H1 (cell line): ENCODE results near the gene CHN2. TPM values are rescaled to one million over a fixed set of nuclear protein-coding genes. Genes with fewer than 3 reads are reported as not detected.

Source experiments
- CTCF ChIA-PET: fragments of 300-600 bp; sonication (Branson Sonifier 250); formaldehyde crosslinking; loops from one replicate; lab custom pipeline; 2021; ENCODE audit not compliant: partially characterized antibody; lab: Charles Lee
- POLR2A ChIA-PET: fragments of 300-600 bp; sonication (Branson Sonifier 250); formaldehyde crosslinking; loops from one replicate; lab custom pipeline; 2021; ENCODE audit warnings: inconsistent platforms; ENCODE audit not compliant: partially characterized antibody; lab: Charles Lee
- DNase-seq, 2 experiments: peaks; one replicate each; pipeline versions ENCODE4 v3.0.0 to v3.0.0-alpha.2; 2010 to 2022; ENCODE audit warnings: low spot score in 2 of 2, low read depth in 1 of 2, mixed read lengths in 1 of 2
- FAIRE-seq: peaks from 2 replicates; lab custom pipeline; 2011; peaks lifted over from hg19 to GRCh38; lab: Jason Lieb, UNC
- H2AFZ ChIP-seq: 2 replicates; pipeline ENCODE4 v1.8.1; 2012; ENCODE audit warnings: low read length, inconsistent platforms
- H2AK5ac ChIP-seq: 2 replicates; pipeline ENCODE4 v1.6.1; 2013; ENCODE audit warnings: low read depth, low read length
- H2BK120ac ChIP-seq: replicated peaks from 2 replicates; pipeline ENCODE3; 2013; ENCODE audit warnings: low read depth, low read length, inconsistent platforms
- H2BK12ac ChIP-seq: 2 replicates; pipeline ENCODE4 v1.6.1; 2013; ENCODE audit warnings: low read depth, low read length
- H2BK15ac ChIP-seq: 2 replicates; pipeline ENCODE4 v1.6.1; 2013; ENCODE audit warnings: low read length
- H2BK20ac ChIP-seq: 2 replicates; pipeline ENCODE4 v1.6.1; 2013; ENCODE audit warnings: low read length
- H2BK5ac ChIP-seq: 2 replicates; pipeline ENCODE4 v1.6.1; 2013; ENCODE audit warnings: low read depth, low read length
- H3K14ac ChIP-seq: 2 replicates; pipeline ENCODE4 v1.6.1; 2013; ENCODE audit warnings: inconsistent platforms; ENCODE audit not compliant: insufficient read length
- H3K18ac ChIP-seq: 2 replicates; pipeline ENCODE4 v1.6.1; 2013; ENCODE audit warnings: low read length; ENCODE audit errors: extremely low read depth
- H3K23ac ChIP-seq: 2 replicates; pipeline ENCODE4 v1.6.1; 2013; ENCODE audit warnings: inconsistent platforms; ENCODE audit not compliant: insufficient read length
- H3K23me2 ChIP-seq: 2 replicates; pipeline ENCODE4 v1.6.1; 2013; ENCODE audit warnings: low read depth, low read length
- H3K27ac ChIP-seq: 2 replicates; pipeline ENCODE4 v1.6.1; 2011; ENCODE audit warnings: low read depth, low read length, inconsistent platforms
- H3K27me3 ChIP-seq, 4 experiments: replicated peaks in 1 of 4; 1 replicate in 1 of 4; 2 replicates in 3 of 4; pipeline versions ENCODE4 v1.6.1 to v1.8.1; 2011 to 2013; ENCODE audit warnings: low read length in 3 of 4, mild to moderate bottlenecking in 3 of 4, inconsistent platforms in 2 of 4, mixed read lengths in 2 of 4, moderate library complexity in 1 of 4; ENCODE audit not compliant: control insufficient read depth in 3 of 4, insufficient read depth in 3 of 4; ENCODE audit errors: extremely low read depth in 1 of 4
- H3K36me3 ChIP-seq, 4 experiments: 2 replicates each; pipeline versions ENCODE4 v1.6.1 to v1.8.1; 2011 to 2013; ENCODE audit warnings: mild to moderate bottlenecking in 4 of 4, low read length in 3 of 4, moderate library complexity in 2 of 4, control low read depth in 1 of 4, inconsistent platforms in 1 of 4; ENCODE audit not compliant: insufficient read depth in 4 of 4, control insufficient read depth in 2 of 4
- H3K4ac ChIP-seq: replicated peaks from 2 replicates; pipeline ENCODE3; 2013; ENCODE audit warnings: low read length, low read depth, mixed read lengths, inconsistent platforms; ENCODE audit not compliant: insufficient read length
- H3K4me1 ChIP-seq, 4 experiments: replicated peaks in 1 of 4; 1 replicate in 1 of 4; 2 replicates in 3 of 4; pipeline versions ENCODE4 v1.6.1 to v1.8.1; 2011 to 2013; ENCODE audit warnings: low read length in 3 of 4, inconsistent platforms in 2 of 4, mixed read lengths in 1 of 4; ENCODE audit not compliant: insufficient read depth in 4 of 4, control insufficient read depth in 3 of 4
- H3K4me2 ChIP-seq, 2 experiments: 2 replicates each; pipeline versions ENCODE4 v1.6.1 to v1.8.1; 2011 to 2013; ENCODE audit warnings: low read depth in 2 of 2, low read length in 2 of 2, control low read depth in 1 of 2, inconsistent platforms in 1 of 2, mild to moderate bottlenecking in 1 of 2; ENCODE audit not compliant: insufficient read depth in 1 of 2
- H3K4me3 ChIP-seq, 4 experiments: fragments of 200-600, 300-600 bp in 1 of 4; sonication (generic), shearing (Covaris generic), sonication (Bioruptor Twin) in 1 of 4; 2 replicates each; pipeline versions ENCODE4 v1.5.1 to v1.8.1; 2011 to 2016; ENCODE audit warnings: low read length in 4 of 4, low read depth in 3 of 4, control low read depth in 2 of 4, inconsistent platforms in 2 of 4, mild to moderate bottlenecking in 2 of 4, mixed read lengths in 1 of 4, moderate library complexity in 1 of 4; ENCODE audit not compliant: insufficient read depth in 2 of 4; ENCODE audit errors: extremely low read depth in 1 of 4
- H3K56ac ChIP-seq: replicated peaks from 2 replicates; pipeline ENCODE3; 2013; ENCODE audit warnings: low read depth, mild to moderate bottlenecking, mixed read lengths, low read length, inconsistent platforms; ENCODE audit not compliant: insufficient read length
- H3K79me1 ChIP-seq: 2 replicates; pipeline ENCODE4 v1.6.1; 2013; ENCODE audit warnings: low read depth, low read length, control low read depth
- H3K79me2 ChIP-seq, 2 experiments: 2 replicates each; pipeline versions ENCODE4 v1.6.1 to v1.8.1; 2012 to 2013; ENCODE audit warnings: low read length in 2 of 2, mild to moderate bottlenecking in 2 of 2, inconsistent platforms in 1 of 2; ENCODE audit not compliant: insufficient read depth in 2 of 2, control insufficient read depth in 1 of 2
- H3K9ac ChIP-seq, 4 experiments: replicated peaks in 1 of 4; 1 replicate in 1 of 4; 2 replicates in 3 of 4; pipeline versions ENCODE4 v1.6.1 to v1.8.1; 2011 to 2013; ENCODE audit warnings: low read depth in 3 of 4, low read length in 3 of 4, control low read depth in 2 of 4, mild to moderate bottlenecking in 2 of 4, moderate library complexity in 2 of 4, inconsistent platforms in 1 of 4; ENCODE audit errors: extremely low read depth in 1 of 4
- H3K9me3 ChIP-seq, 2 experiments: 2 replicates each; pipeline versions ENCODE4 v1.6.1 to v1.8.1; 2012 to 2013; ENCODE audit warnings: mild to moderate bottlenecking in 2 of 2, moderate library complexity in 2 of 2, control low read depth in 1 of 2, inconsistent platforms in 1 of 2, low read depth in 1 of 2, low read length in 1 of 2, mixed read lengths in 1 of 2; ENCODE audit not compliant: insufficient read depth in 2 of 2
- H4K20me1 ChIP-seq, 2 experiments: replicated peaks in 1 of 2; 2 replicates each; pipeline versions ENCODE3 to v1.8.1; 2011 to 2013; ENCODE audit warnings: inconsistent platforms in 2 of 2, low read length in 2 of 2, mild to moderate bottlenecking in 1 of 2; ENCODE audit not compliant: insufficient read depth in 2 of 2, control insufficient read depth in 1 of 2
- H4K5ac ChIP-seq: 2 replicates; pipeline ENCODE4 v1.6.1; 2013; ENCODE audit warnings: low read length, low read depth, mixed read lengths, inconsistent platforms; ENCODE audit not compliant: insufficient read length
- H4K8ac ChIP-seq: 2 replicates; pipeline ENCODE4 v1.8.0; 2013; ENCODE audit warnings: mild to moderate bottlenecking, moderate library complexity, low read length, inconsistent platforms; ENCODE audit not compliant: insufficient read depth; ENCODE audit errors: extremely low read depth
- H4K91ac ChIP-seq: replicated peaks from 2 replicates; pipeline ENCODE3; 2013; ENCODE audit warnings: low read length, mixed read lengths, inconsistent platforms; ENCODE audit not compliant: insufficient read length
- BACH1 ChIP-seq: IDR thresholded peaks from 2 replicates; pipeline ENCODE4 v1.6.1; 2012; ENCODE audit warnings: low read length, improper control_type of control experiment
- EZH2 ChIP-seq: fragments of 200-600 bp; sonication (generic); IDR thresholded peaks from 2 replicates; pipeline ENCODE4 v1.7.1; 2012; ENCODE audit warnings: low read depth, mild to moderate bottlenecking, moderate library complexity, low read length, inconsistent platforms; ENCODE audit not compliant: severe bottlenecking
- HDAC6 ChIP-seq: IDR thresholded peaks from one replicate; pipeline ENCODE4 v1.7.1; 2012; ENCODE audit warnings: low read depth, mild to moderate bottlenecking, inconsistent platforms, low read length, moderate library complexity
- RFX5 ChIP-seq: IDR thresholded peaks from 2 replicates; pipeline ENCODE4 v1.6.1; 2011; ENCODE audit warnings: low read depth, low read length, improper control_type of control experiment, borderline replicate concordance
- SRF ChIP-seq: IDR thresholded peaks from 2 replicates; pipeline ENCODE4 v1.6.1; 2011; ENCODE audit warnings: mild to moderate bottlenecking, low read depth, low read length, moderate library complexity
- TCF12 ChIP-seq: IDR thresholded peaks from 2 replicates; pipeline ENCODE4 v1.6.1; 2011; ENCODE audit warnings: low read depth, mild to moderate bottlenecking, low read length
- YY1 ChIP-seq: IDR thresholded peaks from 2 replicates; pipeline ENCODE4 v1.6.1; 2011; ENCODE audit warnings: low read depth, mild to moderate bottlenecking, low read length
- ZNF274 ChIP-seq: IDR thresholded peaks from 2 replicates; pipeline ENCODE4 v1.7.0; 2012; ENCODE audit warnings: low read length, borderline replicate concordance; ENCODE audit errors: extremely low read depth
- WGBS, 2 experiments: shearing (Covaris generic) in 1 of 2; methylation state at CpG; one replicate each; pipeline versions ENCODE4 v1.1.6 to v1.1.7; 2013 to 2015; ENCODE audit warnings: low lambda C conversion rate in 2 of 2, mixed read lengths in 2 of 2, inconsistent platforms in 1 of 2, low coverage in 1 of 2, missing lambda C conversion rate in 1 of 2; ENCODE audit not compliant: insufficient replicate concordance in 2 of 2, insufficient coverage in 1 of 2, insufficient read length in 1 of 2; ENCODE audit errors: extremely low coverage in 1 of 2, missing lambda C conversion rate in 1 of 2; 5-methylcytosine and 5-hydroxymethylcytosine counted together
- polyA plus RNA-seq, 7 experiments: library from polyadenylated mRNA; depleted of rRNA in 3 of 7; stranded (reverse) in 5 of 7; unstranded in 2 of 7; fragments of >200 nt in 5 of 7; fragments of 200-250 nt in 2 of 7; gene quantifications; 1 replicate in 5 of 7; 2 replicates in 1 of 7; 4 replicates in 1 of 7; pipeline versions ENCODE4 v1.2.1 to v1.2.3, GENCODE V29; 2011 to 2013; ENCODE audit warnings: missing spikeins in 2 of 7, mixed read lengths in 2 of 7
- total RNA-seq: library from RNA; stranded (reverse); fragmentation: NEBNext Ultra II Directional; extraction: Animal tissue kit (Norgen Biotek cat#: 25700); gene quantifications from 2 replicates; pipeline ENCODE4 v1.2.1, GENCODE V29; 2021
- TF ChIP-seq, protein P1 (sequence below): IDR thresholded peaks from 2 replicates; pipeline ENCODE4 v1.6.1; 2012; ENCODE audit warnings: inconsistent platforms

The CHN2 gene
- total and polyA plus RNA-seq, 2 of the 8 experiments (the other 6 are each of a cell fraction or from before 2014, with no cell fraction given), result 2.9 to 4.8 TPM

DNA sequence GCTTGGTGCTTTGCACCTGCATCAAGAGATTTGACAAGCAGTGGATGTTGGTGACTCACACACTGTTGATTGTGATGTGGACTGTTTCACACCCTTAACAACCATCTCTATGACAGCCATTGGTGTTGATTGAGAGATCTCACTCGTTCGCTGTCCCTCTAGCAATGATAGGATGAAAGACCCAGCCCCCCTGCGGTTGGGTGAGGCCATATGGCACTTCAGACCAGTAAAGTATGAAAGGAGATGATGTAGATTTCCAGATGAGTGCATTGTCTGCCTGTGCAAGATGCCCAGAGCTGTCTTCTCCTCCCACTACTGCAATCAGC lies 230.4 kb downstream of the CHN2 start:
- Histone ChIP-seq H3K9me3 (no peaks in the 10 kb centered on the region), H3K9ac (no peak overlapping the region), H3K27me3 (no peaks in the 10 kb centered on the region), H4K5ac (no peak overlapping the region), H3K79me1 (no peaks in the 10 kb centered on the region), H3K14ac (no peak overlapping the region), H2BK12ac (no peak overlapping the region), H3K4me2 (no peak overlapping the region), H3K4ac (no peak overlapping the region), H2BK20ac (no peak overlapping the region), H3K4me1 (no peaks in the 10 kb centered on the region), H3K79me2 (no peaks in the 10 kb centered on the region), H4K8ac (no peak overlapping the region), H3K36me3 (no peaks in the 10 kb centered on the region), H4K20me1 (no peaks in the 10 kb centered on the region), H3K23me2 (no peaks in the 10 kb centered on the region), H2BK15ac (no peak overlapping the region), H2AFZ (no peak overlapping the region), H2BK120ac (no peak overlapping the region), H3K23ac (no peak overlapping the region), H3K4me3 (no peak overlapping the region), H3K56ac (no peak overlapping the region), H2AK5ac (no peak overlapping the region), H3K18ac (no peak overlapping the region), H4K91ac (no peak overlapping the region), H2BK5ac (no peak overlapping the region), H3K27ac (no peak overlapping the region)
- 88% methylated on average over 3 of the region's 3 CpGs; no CpG with 5 or more reads in 1 of the 2 experiments for WGBS, 2 experiments
- ChIA-PET CTCF (interaction anchor here (1.0 kb wide), 1 partner anchor 502 kb away, joined by 3 read pairs; no protein-coding TSS in a partner anchor), POLR2A (no interaction called here)
- DNase-seq (no peak), FAIRE-seq (no peak)
- TF ChIP-seq YY1, result no peak
- TF ChIP-seq HDAC6, result no peak
- no peak for TF ChIP-seq ZNF274
- no peak for TF ChIP-seq SRF
- no peak for TF ChIP-seq EZH2
- TF ChIP-seq BACH1, result no peak
- TF ChIP-seq, protein P1, sequence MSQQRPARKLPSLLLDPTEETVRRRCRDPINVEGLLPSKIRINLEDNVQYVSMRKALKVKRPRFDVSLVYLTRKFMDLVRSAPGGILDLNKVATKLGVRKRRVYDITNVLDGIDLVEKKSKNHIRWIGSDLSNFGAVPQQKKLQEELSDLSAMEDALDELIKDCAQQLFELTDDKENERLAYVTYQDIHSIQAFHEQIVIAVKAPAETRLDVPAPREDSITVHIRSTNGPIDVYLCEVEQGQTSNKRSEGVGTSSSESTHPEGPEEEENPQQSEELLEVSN, result no peak
- TF ChIP-seq RFX5, result no peak
- TF ChIP-seq TCF12, result no peak
